Measurements from ENCODE around the gene ABHD6.
"Not testable (repeated sequence)": the region's sequence is repeated elsewhere in the genome, so short reads cannot be mapped to it uniquely, and the experiment has no call there.

ABHD6 gene

GRCh38 chr3:58243976-58244585 is 6.5 kb downstream of the ABHD6 start:
- DNase-seq, result no peak

GRCh38 chr3:58246148-58247047 is 8.8 kb downstream of the ABHD6 start:
- DNase-seq, result no peak

GRCh38 chr3:58249358-58250092 is 11.9 kb downstream of the ABHD6 start:
- DNase-seq, result no peak

- DNase-seq, result no peak
These were observed 12.6 kb downstream of the ABHD6 start for GRCh38 chr3:58250093-58250707.

- DNase-seq, result no peak
These were observed 14.0 kb downstream of the ABHD6 start for GRCh38 chr3:58251631-58252035.

- DNase-seq, result no peak
These were observed 16.6 kb downstream of the ABHD6 start for GRCh38 chr3:58254144-58254543.

- DNase-seq, result no peak
These were observed 18.5 kb downstream of the ABHD6 start for GRCh38 chr3:58256061-58256460.

- no peak for DNase-seq
These were observed 18.9 kb downstream of the ABHD6 start for GRCh38 chr3:58256511-58256910.

- no peak for DNase-seq
These were observed 20.9 kb downstream of the ABHD6 start for GRCh38 chr3:58258392-58259055.

- no peak for DNase-seq
These were observed 22.7 kb downstream of the ABHD6 start for GRCh38 chr3:58260261-58260731.

- no peak for DNase-seq
These were observed 23.1 kb downstream of the ABHD6 start for GRCh38 chr3:58260733-58261132.

- DNase-seq, result no peak
These were observed 24.5 kb downstream of the ABHD6 start for GRCh38 chr3:58261954-58262666.

GRCh38 chr3:58266577-58266976 is 29.0 kb downstream of the ABHD6 start:
- DNase-seq, result no peak

GRCh38 chr3:58267543-58267942 is 30.0 kb downstream of the ABHD6 start:
- not testable (repeated sequence) for DNase-seq

- DNase-seq, result no peak
These were observed 31.8 kb downstream of the ABHD6 start for GRCh38 chr3:58269356-58269755.

- DNase-seq, result no peak
These were observed 32.9 kb downstream of the ABHD6 start for GRCh38 chr3:58270485-58270884.

- DNase-seq, result no peak
These were observed 34.4 kb downstream of the ABHD6 start for GRCh38 chr3:58271901-58272501.

- DNase-seq, result no peak
These were observed 35.3 kb downstream of the ABHD6 start for GRCh38 chr3:58272891-58273290.

- not testable (repeated sequence) for DNase-seq
These were observed 35.8 kb downstream of the ABHD6 start for GRCh38 chr3:58273362-58273761.

GRCh38 chr3:58274027-58274614 is 36.5 kb downstream of the ABHD6 start:
- DNase-seq, result no peak

GRCh38 chr3:58281069-58281468 is 43.5 kb downstream of the ABHD6 start:
- DNase-seq, result no peak

Data from NCI-H510A treated with DMSO at 0.1 percent for 48 hours (cell line).